Tibial nerve (tissue), 3 donors: ENCODE measurements around the gene ZAR1.

Experiments
- EP300 ChIP-seq, 2 donors: sonication (generic); formaldehyde crosslinking; IDR thresholded peaks; one replicate each; pipeline ENCODE4 v1.6.1; 2017; ENCODE audit warnings: antibody characterized with exemption in 2 of 2, mild to moderate bottlenecking in 1 of 2
- POLR2A ChIP-seq, 2 donors: fragments of 450-650 bp; IDR thresholded peaks; one replicate each; pipeline ENCODE4 v1.6.1; 2017; ENCODE audit warnings: antibody characterized with exemption in 2 of 2, mild to moderate bottlenecking in 2 of 2, moderate library complexity in 2 of 2

DNA sequence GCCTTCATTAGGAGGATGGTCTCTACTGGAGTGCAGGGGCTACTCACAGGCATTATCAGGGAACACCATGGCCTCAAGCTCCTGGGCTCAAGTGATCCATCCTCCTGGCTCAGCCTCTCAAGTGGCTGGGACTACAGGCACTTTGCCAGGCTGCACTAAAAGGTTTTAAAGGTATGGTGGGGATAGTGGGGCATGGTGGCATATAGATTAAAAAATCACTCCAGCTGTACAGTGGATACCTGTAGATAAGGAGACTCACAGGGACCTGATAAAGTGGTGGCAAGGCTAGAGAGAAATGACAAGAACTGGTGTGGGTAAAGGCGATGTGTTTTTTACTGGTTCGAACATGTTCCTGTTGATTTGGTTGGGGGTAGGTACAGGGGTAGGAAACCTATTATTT lies 5.9 kb downstream of the ZAR1 start:
- TF ChIP-seq EP300 (IDR thresholded peaks at IDR 0.05) (no peak), POLR2A (IDR thresholded peaks at IDR 0.05) (no peak)
